Astrocyte (in vitro differentiated cells and primary cell): ENCODE measurements around the gene PTPRD. TPM values are rescaled to one million over a fixed set of nuclear protein-coding genes. Genes with fewer than 3 reads are reported as not detected.

ENCODE experiments used
- DNase-seq: peaks from one replicate; pipeline ENCODE4 v3.0.0-alpha.2; 2010; ENCODE audit warnings: low read depth
- FAIRE-seq: peaks from 2 replicates; lab custom pipeline; 2011; peaks lifted over from hg19 to GRCh38; lab: Jason Lieb, UNC
- H2AFZ ChIP-seq: 2 replicates; pipeline ENCODE4 v1.6.0; 2012; ENCODE audit warnings: low read depth, low read length, inconsistent platforms
- H3K27ac ChIP-seq: 2 replicates; pipeline ENCODE4 v1.5.1; 2011; ENCODE audit warnings: low read depth, low read length, inconsistent platforms
- H3K27me3 ChIP-seq: 2 replicates; pipeline ENCODE4 v1.6.0; 2011; ENCODE audit warnings: low read length, inconsistent platforms; ENCODE audit not compliant: insufficient read depth
- H3K36me3 ChIP-seq: 2 replicates; pipeline ENCODE4 v1.5.1; 2011; ENCODE audit warnings: low read length, inconsistent platforms; ENCODE audit not compliant: insufficient read depth
- H3K4me1 ChIP-seq: 2 replicates; pipeline ENCODE4 v1.5.1; 2011; ENCODE audit warnings: low read length, inconsistent platforms; ENCODE audit not compliant: insufficient read depth
- H3K4me2 ChIP-seq: 2 replicates; pipeline ENCODE4 v1.6.0; 2012; ENCODE audit warnings: low read length, inconsistent platforms
- H3K4me3 ChIP-seq: 2 replicates; pipeline ENCODE4 v1.5.1; 2011; ENCODE audit warnings: low read depth, mild to moderate bottlenecking, low read length, inconsistent platforms; ENCODE audit not compliant: insufficient read depth
- H3K79me2 ChIP-seq: 2 replicates; pipeline ENCODE4 v1.6.0; 2012; ENCODE audit warnings: mild to moderate bottlenecking, low read length, inconsistent platforms; ENCODE audit not compliant: insufficient read depth
- H3K9ac ChIP-seq: 2 replicates; pipeline ENCODE4 v1.6.0; 2012; ENCODE audit warnings: mild to moderate bottlenecking, low read length, inconsistent platforms
- H3K9me3 ChIP-seq: 2 replicates; pipeline ENCODE4 v1.5.1; 2012; ENCODE audit warnings: low read depth, mild to moderate bottlenecking, low read length, inconsistent platforms; ENCODE audit not compliant: insufficient read depth
- H4K20me1 ChIP-seq: 2 replicates; pipeline ENCODE4 v1.6.0; 2012; ENCODE audit warnings: low read length, inconsistent platforms; ENCODE audit not compliant: insufficient read depth
- H3K27ac Mint-ChIP-seq: one replicate; pipeline ENCODE4 v1.8.0; 2021; ENCODE audit warnings: mild to moderate bottlenecking, mixed read lengths; ENCODE audit not compliant: unreplicated experiment
- H3K27me3 Mint-ChIP-seq: one replicate; pipeline ENCODE4 v1.8.0; 2021; ENCODE audit warnings: low read depth, mixed read lengths; ENCODE audit not compliant: unreplicated experiment
- H3K36me3 Mint-ChIP-seq: one replicate; pipeline ENCODE4 v1.8.0; 2021; ENCODE audit warnings: low read depth, mixed read lengths; ENCODE audit not compliant: unreplicated experiment
- H3K4me1 Mint-ChIP-seq: one replicate; pipeline ENCODE4 v1.8.0; 2021; ENCODE audit warnings: low read depth, mixed read lengths; ENCODE audit not compliant: unreplicated experiment
- H3K4me3 Mint-ChIP-seq: one replicate; pipeline ENCODE4 v1.8.0; 2021; ENCODE audit warnings: mild to moderate bottlenecking, moderate library complexity, mixed read lengths; ENCODE audit not compliant: unreplicated experiment
- H3K9me3 Mint-ChIP-seq: one replicate; pipeline ENCODE4 v1.8.0; 2021; ENCODE audit warnings: mild to moderate bottlenecking, mixed read lengths; ENCODE audit not compliant: unreplicated experiment
- CTCF ChIP-seq: IDR thresholded peaks from 2 replicates; pipeline ENCODE4 v1.5.1; 2011; ENCODE audit warnings: low read depth, mild to moderate bottlenecking, inconsistent platforms, low read length, moderate library complexity; ENCODE audit not compliant: insufficient read depth
- EZH2 ChIP-seq: IDR thresholded peaks from 2 replicates; pipeline ENCODE4 v1.6.1; 2012; ENCODE audit warnings: mild to moderate bottlenecking, low read length, inconsistent platforms; ENCODE audit not compliant: insufficient read depth
- total RNA-seq: library from RNA; stranded (reverse); gene quantifications from 2 replicates; pipeline ENCODE4 v1.2.1, GENCODE V29; 2021

Gene PTPRD
- total RNA-seq, 1 donor from 2014 or later = 88.1 TPM

GRCh38 chr9:9820436-9820835 lies 792.4 kb downstream of the PTPRD start:
- no peaks in the 10 kb centered on the region for H3K27me3 ChIP-seq
- H3K79me2 ChIP-seq = no peaks in the 10 kb centered on the region
- H4K20me1 ChIP-seq = no peaks in the 10 kb centered on the region
- H2AFZ ChIP-seq = no peak overlapping the region
- H3K9me3 ChIP-seq = no peaks in the 10 kb centered on the region
- H3K9ac ChIP-seq = no peak overlapping the region
- peaks cover 3% of the 10 kb centered on the region for H3K4me1 ChIP-seq
- Mint-ChIP-seq H3K27me3 (no peaks in the 10 kb centered on the region), H3K36me3 (no peaks in the 10 kb centered on the region), H3K4me1 (peaks cover 14% of the 10 kb centered on the region), H3K4me3 (no peak overlapping the region), H3K9me3 (no peaks in the 10 kb centered on the region), H3K27ac (peak overlapping the region; percentile 85)
- H3K4me2 ChIP-seq = peak overlapping the region; percentile 51
- no peaks in the 10 kb centered on the region for H3K36me3 ChIP-seq
- no peak overlapping the region for H3K4me3 ChIP-seq
- peak overlapping the region; percentile 37 for H3K27ac ChIP-seq
- no peak for FAIRE-seq
- DNase-seq = peak; percentile 63
- TF ChIP-seq EZH2 (no peak), CTCF (no peak)

DNA sequence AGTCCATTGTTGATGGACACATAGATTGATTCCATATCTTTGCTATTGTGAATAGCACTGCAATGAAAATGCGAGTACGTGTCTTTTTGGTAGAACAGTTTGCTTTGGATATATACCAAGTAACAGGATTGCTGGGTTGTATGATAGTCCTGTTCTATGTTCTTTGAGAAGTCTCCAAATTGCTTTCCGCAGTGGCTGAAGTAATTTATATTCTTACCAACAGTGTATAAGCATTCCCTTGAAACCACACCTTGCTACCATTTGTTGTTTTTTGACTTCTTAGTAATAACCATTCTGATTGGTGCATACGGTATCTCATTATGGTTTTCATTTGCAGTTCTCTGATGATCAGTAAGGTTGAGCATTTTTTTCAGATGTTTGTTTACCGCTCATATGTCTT lies 792.9 kb downstream of the PTPRD start:
- TF ChIP-seq EZH2 (no peak), CTCF (no peak)
- Histone ChIP-seq H3K4me3 (no peak overlapping the region), H3K27me3 (no peaks in the 10 kb centered on the region), H3K9me3 (no peaks in the 10 kb centered on the region), H3K4me1 (peaks cover 3% of the 10 kb centered on the region), H3K27ac (no peak overlapping the region), H3K79me2 (no peaks in the 10 kb centered on the region), H3K4me2 (peak overlapping the region; percentile 51), H4K20me1 (no peaks in the 10 kb centered on the region), H3K36me3 (no peaks in the 10 kb centered on the region), H2AFZ (no peak overlapping the region), H3K9ac (no peak overlapping the region)
- Mint-ChIP-seq H3K4me1 (peaks cover 14% of the 10 kb centered on the region), H3K36me3 (no peaks in the 10 kb centered on the region), H3K27ac (peak overlapping the region; percentile 85), H3K4me3 (no peak overlapping the region), H3K27me3 (no peaks in the 10 kb centered on the region), H3K9me3 (no peaks in the 10 kb centered on the region)
- DNase-seq = peak; percentile 5
- FAIRE-seq = no peak

GRCh38 chr9:9817176-9817575 lies 795.6 kb downstream of the PTPRD start:
- Histone ChIP-seq H2AFZ (no peak overlapping the region), H3K4me1 (peaks cover 3% of the 10 kb centered on the region), H3K27me3 (no peaks in the 10 kb centered on the region), H3K4me3 (no peak overlapping the region), H3K9me3 (no peaks in the 10 kb centered on the region), H3K36me3 (no peaks in the 10 kb centered on the region), H3K27ac (no peak overlapping the region), H3K79me2 (no peaks in the 10 kb centered on the region), H3K9ac (no peak overlapping the region), H3K4me2 (no peak overlapping the region), H4K20me1 (no peaks in the 10 kb centered on the region)
- TF ChIP-seq EZH2 = no peak
- TF ChIP-seq CTCF = no peak
- Mint-ChIP-seq H3K27ac (no peak overlapping the region), H3K4me3 (no peak overlapping the region), H3K27me3 (no peaks in the 10 kb centered on the region), H3K36me3 (no peaks in the 10 kb centered on the region), H3K4me1 (peaks cover 14% of the 10 kb centered on the region), H3K9me3 (no peaks in the 10 kb centered on the region)
- FAIRE-seq = no peak
- DNase-seq = no peak
